ENCODE data around the gene SULT6B1. TPM values are rescaled to one million over a fixed set of nuclear protein-coding genes. Genes with fewer than 3 reads are reported as not detected.
A peak's percentile ranks its signal among the peaks of the same experiment; 100 is the strongest.

Gene SULT6B1
- total RNA-seq, 1 experiment from 2014 or later, result not detected

DNA sequence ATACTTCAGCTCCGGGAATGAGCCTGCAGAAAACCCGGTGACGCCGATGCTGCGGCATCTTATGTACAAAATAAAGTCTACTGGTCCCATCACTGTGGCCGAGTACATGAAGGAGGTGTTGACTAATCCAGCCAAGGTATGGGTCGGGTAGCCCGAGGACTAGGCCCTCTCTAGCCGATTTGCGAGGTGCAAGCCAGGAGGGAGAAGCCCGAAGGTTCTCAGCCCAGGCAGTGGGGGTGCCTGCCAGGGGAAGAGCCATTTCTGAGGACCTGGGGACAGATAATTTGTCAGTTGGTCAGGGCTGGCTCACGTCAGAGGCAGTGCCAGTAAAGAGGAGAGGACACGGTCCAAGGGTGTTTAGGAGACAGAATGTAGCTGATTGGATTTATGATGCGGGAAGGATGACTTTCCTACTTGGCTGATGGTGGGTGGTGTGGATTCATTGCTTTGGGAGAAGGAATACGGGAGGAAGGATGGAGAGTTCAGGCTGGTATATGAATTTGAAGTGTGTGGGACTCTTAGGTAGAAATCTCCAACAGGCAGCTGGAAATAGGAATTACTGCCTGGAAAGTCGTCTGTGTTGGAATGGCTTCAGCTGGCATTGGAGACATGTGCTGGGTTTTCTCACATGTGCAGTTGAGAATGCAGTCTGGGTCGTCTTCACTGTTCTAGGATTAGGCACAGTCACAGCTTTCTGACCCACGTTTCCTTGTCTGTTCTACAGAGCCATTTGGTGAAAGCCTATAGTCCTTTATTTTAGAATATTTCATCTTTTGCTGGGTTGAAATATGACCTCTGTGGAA lies 43.9 kb upstream of the SULT6B1 start:
- H3K14ac ChIP-seq (ENCODE audit: insufficient read depth, low read length), result peak overlapping the region; percentile 43
- H2AK5ac ChIP-seq (ENCODE audit: insufficient read length, low read length), result no peak overlapping the region
- H3K4me3 Mint-ChIP-seq, result no peak overlapping the region
- no peaks in the 10 kb centered on the region for H3K27me3 ChIP-seq (ENCODE audit: insufficient read depth, low read length)
- no peak for DNase-seq
- H3K9ac ChIP-seq (ENCODE audit: extremely low read depth, insufficient read length, low read length), result peak overlapping the region; percentile 64
- no peak overlapping the region for H2AFZ ChIP-seq (ENCODE audit: low read length)
- H2BK12ac ChIP-seq (ENCODE audit: insufficient read length, low read depth, low read length), result no peak overlapping the region
- TF ChIP-seq, protein P1, sequence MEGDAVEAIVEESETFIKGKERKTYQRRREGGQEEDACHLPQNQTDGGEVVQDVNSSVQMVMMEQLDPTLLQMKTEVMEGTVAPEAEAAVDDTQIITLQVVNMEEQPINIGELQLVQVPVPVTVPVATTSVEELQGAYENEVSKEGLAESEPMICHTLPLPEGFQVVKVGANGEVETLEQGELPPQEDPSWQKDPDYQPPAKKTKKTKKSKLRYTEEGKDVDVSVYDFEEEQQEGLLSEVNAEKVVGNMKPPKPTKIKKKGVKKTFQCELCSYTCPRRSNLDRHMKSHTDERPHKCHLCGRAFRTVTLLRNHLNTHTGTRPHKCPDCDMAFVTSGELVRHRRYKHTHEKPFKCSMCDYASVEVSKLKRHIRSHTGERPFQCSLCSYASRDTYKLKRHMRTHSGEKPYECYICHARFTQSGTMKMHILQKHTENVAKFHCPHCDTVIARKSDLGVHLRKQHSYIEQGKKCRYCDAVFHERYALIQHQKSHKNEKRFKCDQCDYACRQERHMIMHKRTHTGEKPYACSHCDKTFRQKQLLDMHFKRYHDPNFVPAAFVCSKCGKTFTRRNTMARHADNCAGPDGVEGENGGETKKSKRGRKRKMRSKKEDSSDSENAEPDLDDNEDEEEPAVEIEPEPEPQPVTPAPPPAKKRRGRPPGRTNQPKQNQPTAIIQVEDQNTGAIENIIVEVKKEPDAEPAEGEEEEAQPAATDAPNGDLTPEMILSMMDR (conservative IDR thresholded peaks at IDR 0.05), result no peak
- H3K9me3 Mint-ChIP-seq, result peaks cover 0 to 3% of the 10 kb centered on the region in 2 experiments; a peak in 2 of 5 replicates
- H3K27ac Mint-ChIP-seq, result no peak overlapping the region
- H3K4me1 Mint-ChIP-seq, result peaks cover 35 to 48% of the 10 kb centered on the region in 2 experiments
- no peak overlapping the region for H4K5ac ChIP-seq (ENCODE audit: insufficient read length, low read depth, low read length)
- WGBS (ENCODE audit: extremely low coverage, insufficient read length, low lambda C conversion rate), result no CpG with 5 or more reads among the region's 18 CpGs
- H3T11ph ChIP-seq (ENCODE audit: low read length), result no peak overlapping the region
- H3K79me2 ChIP-seq (ENCODE audit: insufficient read depth, low read length), result peaks cover 58% of the 10 kb centered on the region
- H4K8ac ChIP-seq (replicated peaks; ENCODE audit: insufficient read length, low read depth, low read length), result no peak overlapping the region
- no peak overlapping the region for H2BK5ac ChIP-seq (ENCODE audit: insufficient read length, low read length)
- H3K4ac ChIP-seq (ENCODE audit: low read depth, low read length), result no peak overlapping the region
- H2BK20ac ChIP-seq (ENCODE audit: low read depth, low read length, poor library complexity, severe bottlenecking), result no peak overlapping the region
- peak overlapping the region; percentile 92 for H3K4me2 ChIP-seq (ENCODE audit: insufficient read depth, insufficient read length, low read length)
- peaks cover 18% of the 10 kb centered on the region for H3K23me2 ChIP-seq (ENCODE audit: insufficient read length, low read depth, low read length, poor library complexity, severe bottlenecking)
- H4K91ac ChIP-seq (ENCODE audit: insufficient read length, low read depth, low read length), result no peak overlapping the region
- no peaks in the 10 kb centered on the region for H3K79me1 ChIP-seq (ENCODE audit: insufficient read depth, low read depth, low read length, poor library complexity, severe bottlenecking)
- H3K56ac ChIP-seq (ENCODE audit: insufficient read length, low read depth, low read length), result no peak overlapping the region
- no peak overlapping the region for H3K18ac ChIP-seq (ENCODE audit: insufficient read length, low read depth, low read length)
- no peak overlapping the region for H2BK120ac ChIP-seq (ENCODE audit: low read depth, low read length, poor library complexity, severe bottlenecking)
- H3K27me3 Mint-ChIP-seq (ENCODE audit: low read depth), result no peaks in the 10 kb centered on the region
- H4K20me1 ChIP-seq (ENCODE audit: control insufficient read depth, insufficient read depth, insufficient read length), result no peaks in the 10 kb centered on the region
- H3K23ac ChIP-seq (ENCODE audit: insufficient read length, low read depth, low read length), result no peak overlapping the region
- no peaks in the 10 kb centered on the region for H3K9me3 ChIP-seq (ENCODE audit: control insufficient read depth, low read depth, low read length)
- no peak overlapping the region for H3K27ac ChIP-seq (ENCODE audit: insufficient read length, low read depth, low read length)
- H3K36me3 Mint-ChIP-seq (ENCODE audit: insufficient read depth in 1 of 3, low read depth in 3 of 3), result peaks cover 26 to 61% (median 32%) of the 10 kb centered on the region in 3 experiments
- peaks cover 4% of the 10 kb centered on the region; the same call in 1 of the 2 replicates for H3K4me1 ChIP-seq (ENCODE audit: insufficient read depth, low read length)
- H2BK15ac ChIP-seq (ENCODE audit: low read depth, low read length), result no peak overlapping the region
